ENCODE measurements around the gene ACVRL1. TPM values are rescaled to one million over a fixed set of nuclear protein-coding genes. Genes with fewer than 3 reads are reported as not detected.
A peak's percentile ranks its signal among the peaks of the same experiment; 100 is the strongest.

Gene ACVRL1
- total and polyA plus RNA-seq, 9 of the 15 experiments (the other 6 are each of a cell fraction or from before 2014, with no cell fraction given), result 0.07 to 1.4 (median 0.30) TPM

DNA sequence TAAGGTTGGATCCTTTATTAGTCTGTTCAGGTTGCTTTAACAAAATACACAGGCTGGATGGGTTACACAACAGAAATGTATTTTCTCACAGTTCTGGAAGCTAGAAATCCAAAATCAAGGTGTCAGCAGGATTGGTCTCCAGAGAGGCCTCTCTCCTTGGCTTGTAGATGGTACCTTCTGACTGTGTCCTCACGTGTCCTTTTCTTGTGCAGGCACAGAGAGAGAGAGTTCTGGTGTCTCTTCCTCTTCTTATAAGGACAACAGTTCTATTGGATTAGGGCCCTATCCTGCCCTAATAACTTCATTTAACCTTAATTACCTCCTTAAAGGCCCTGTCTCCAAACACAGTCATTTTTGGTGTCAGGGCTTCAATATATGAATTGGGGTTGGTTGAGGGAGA, 24.0 kb upstream of the ACVRL1 start:
- CTCF ChIA-PET (ENCODE audit: low intra/inter-chr PET ratio), result interaction anchor here (0.7 kb wide), 1 partner anchor 34 kb away, joined by 3 read pairs; no protein-coding TSS in a partner anchor
- no peaks in the 10 kb centered on the region for H3K79me2 ChIP-seq (ENCODE audit: control insufficient read depth, insufficient read depth, low read length)
- no peaks in the 10 kb centered on the region for H3K36me3 ChIP-seq (ENCODE audit: control insufficient read depth, insufficient read depth, low read length)
- H3K4me3 ChIP-seq, result no peak overlapping the region
- 0 out of 2 replicates have a peak, but pooled peaks cover 2% of the 10 kb centered on the region for H3K9me3 ChIP-seq (replicated peaks; ENCODE audit: control insufficient read depth, insufficient read depth, low read depth, low read length)
- no peak overlapping the region for H3K27ac ChIP-seq (ENCODE audit: extremely low read depth, low read depth, low read length)
- in situ Hi-C loops (cut with MboI) (no loop called here), intact Hi-C loops (cut with micrococcal nuclease) (no loop called here)
- H3K27me3 ChIP-seq (ENCODE audit: control insufficient read depth in 2 of 2, insufficient read depth in 2 of 2, low read length in 2 of 2), result no peaks in the 10 kb centered on the region
- BruUV-seq (replicated peaks), result no TSS peak
- no peaks in the 10 kb centered on the region for H3K9me1 ChIP-seq (ENCODE audit: control insufficient read depth, insufficient read depth, low read length)
- TF ChIP-seq ELF2 (CRISPR knock-in tag; IDR thresholded peaks at IDR 0.05) (0 out of 2 replicates have a peak, but pooled peaks have one; percentile 11), DMBX1 (CRISPR knock-in tag; IDR thresholded peaks at IDR 0.05; ENCODE audit: borderline replicate concordance) (peak; percentile 58; the same call in 1 of the 2 replicates), DDX20 (tag; IDR thresholded peaks at IDR 0.05; ENCODE audit: low read depth) (0 out of 2 replicates have a peak, but pooled peaks have one; percentile 9), HINFP (tag; conservative IDR thresholded peaks at IDR 0.05; ENCODE audit: low read depth) (0 out of 2 replicates have a peak, but pooled peaks have one; percentile 35), ZNF12 (CRISPR knock-in tag; IDR thresholded peaks at IDR 0.05) (no peak), IFI16 (CRISPR knock-in tag; IDR thresholded peaks at IDR 0.05) (no peak), C11orf30 (IDR thresholded peaks at IDR 0.05; ENCODE audit: low read depth) (peak; percentile 40; the same call in 1 of the 2 replicates), CXXC5 (CRISPR knock-in tag; IDR thresholded peaks at IDR 0.05) (peak; percentile 34; the same call in 1 of the 2 replicates)
- TF ChIP-seq, protein P1, sequence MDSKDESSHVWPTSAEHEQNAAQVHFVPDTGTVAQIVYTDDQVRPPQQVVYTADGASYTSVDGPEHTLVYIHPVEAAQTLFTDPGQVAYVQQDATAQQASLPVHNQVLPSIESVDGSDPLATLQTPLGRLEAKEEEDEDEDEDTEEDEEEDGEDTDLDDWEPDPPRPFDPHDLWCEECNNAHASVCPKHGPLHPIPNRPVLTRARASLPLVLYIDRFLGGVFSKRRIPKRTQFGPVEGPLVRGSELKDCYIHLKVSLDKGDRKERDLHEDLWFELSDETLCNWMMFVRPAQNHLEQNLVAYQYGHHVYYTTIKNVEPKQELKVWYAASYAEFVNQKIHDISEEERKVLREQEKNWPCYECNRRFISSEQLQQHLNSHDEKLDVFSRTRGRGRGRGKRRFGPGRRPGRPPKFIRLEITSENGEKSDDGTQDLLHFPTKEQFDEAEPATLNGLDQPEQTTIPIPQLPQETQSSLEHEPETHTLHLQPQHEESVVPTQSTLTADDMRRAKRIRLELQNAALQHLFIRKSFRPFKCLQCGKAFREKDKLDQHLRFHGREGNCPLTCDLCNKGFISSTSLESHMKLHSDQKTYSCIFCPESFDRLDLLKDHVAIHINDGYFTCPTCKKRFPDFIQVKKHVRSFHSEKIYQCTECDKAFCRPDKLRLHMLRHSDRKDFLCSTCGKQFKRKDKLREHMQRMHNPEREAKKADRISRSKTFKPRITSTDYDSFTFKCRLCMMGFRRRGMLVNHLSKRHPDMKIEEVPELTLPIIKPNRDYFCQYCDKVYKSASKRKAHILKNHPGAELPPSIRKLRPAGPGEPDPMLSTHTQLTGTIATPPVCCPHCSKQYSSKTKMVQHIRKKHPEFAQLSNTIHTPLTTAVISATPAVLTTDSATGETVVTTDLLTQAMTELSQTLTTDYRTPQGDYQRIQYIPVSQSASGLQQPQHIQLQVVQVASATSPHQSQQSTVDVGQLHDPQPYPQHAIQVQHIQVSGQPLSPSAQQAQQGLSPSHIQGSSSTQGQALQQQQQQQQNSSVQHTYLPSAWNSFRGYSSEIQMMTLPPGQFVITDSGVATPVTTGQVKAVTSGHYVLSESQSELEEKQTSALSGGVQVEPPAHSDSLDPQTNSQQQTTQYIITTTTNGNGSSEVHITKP (IDR thresholded peaks at IDR 0.05; ENCODE audit: partially characterized antibody), result peak; percentile 38
- 40% methylated on average over 1 of the region's 1 CpG for WGBS (ENCODE audit: insufficient coverage, low coverage, missing lambda C conversion rate)
- POLR2A ChIA-PET, result no interaction called here
- no peaks in the 10 kb centered on the region for H4K20me1 ChIP-seq (replicated peaks; ENCODE audit: control insufficient read depth, insufficient read depth, low read length)
- DNase-seq (ENCODE audit: extremely low read depth in 1 of 4, low spot score in 3 of 4) (no peak), FAIRE-seq (no peak), ATAC-seq (no peak)
- no peak overlapping the region for H2AFZ ChIP-seq (ENCODE audit: low read depth, low read length)
- no peak overlapping the region for H3K9ac ChIP-seq (ENCODE audit: insufficient read depth in 1 of 2, low read depth in 2 of 2, low read length in 2 of 2)
- H3K4me2 ChIP-seq (ENCODE audit: insufficient read depth, low read length), result no peak overlapping the region
- H3K4me1 ChIP-seq (replicated peaks in 1 of 2; ENCODE audit: control insufficient read depth in 2 of 2, insufficient read depth in 2 of 2, low read length in 2 of 2), result peaks cover 16 to 30% of the 10 kb centered on the region in 2 experiments
